HCT116 (cell line): ENCODE measurements around the gene EPHA4. TPM values are rescaled to one million over a fixed set of nuclear protein-coding genes. Genes with fewer than 3 reads are reported as not detected.

Source experiments
- ATAC-seq: fragments of 200-7000 bp; cut with Tn5 transposase; 2 replicates; pipeline ENCODE4 v1.9.1; 2020; ENCODE audit warnings: mild to moderate bottlenecking, moderate library complexity
- BruUV-seq: library from RNA; stranded (reverse); fragments of 400-500 nt; replicated peaks from 2 replicates; lab custom pipeline; 2021; lab: Mats Ljungman, UMichigan
- CTCF ChIA-PET: fragments of 300-600 bp; sonication (Branson Sonifier 250); formaldehyde crosslinking; loops from one replicate; lab custom pipeline; 2021; ENCODE audit warnings: antibody characterized with exemption; lab: Charles Lee
- POLR2A ChIA-PET: fragments of 300-600, 350-600 bp; sonication (Branson Sonifier 250); formaldehyde crosslinking; loops from one replicate; lab custom pipeline; 2021; ENCODE audit warnings: antibody characterized with exemption; lab: Charles Lee
- RAD21 ChIA-PET, 2 experiments: fragments of 300-600 bp; sonication (Branson Sonifier 250); formaldehyde crosslinking; loops; one replicate each; lab custom pipeline; 2023; ENCODE audit warnings: low total read pairs in 2 of 2; ENCODE audit not compliant: uncharacterized antibody in 2 of 2, unreplicated experiment in 2 of 2, low non-redundant PET in 1 of 2; lab: Charles Lee
- DNase-seq: peaks from one replicate; pipeline ENCODE4 v3.0.0-alpha.2; 2010; ENCODE audit warnings: low read depth, low spot score
- H2AFZ ChIP-seq: fragments of 200-600 bp; shearing (Covaris generic), sonication (generic); 2 replicates; pipeline ENCODE4 v1.6.1; 2017; ENCODE audit warnings: low read depth, mixed run types, mixed read lengths, antibody characterized with exemption, low read length; ENCODE audit not compliant: poor library complexity, severe bottlenecking
- H3K27ac ChIP-seq: 2 replicates; pipeline ENCODE4 v1.5.1; 2012; ENCODE audit warnings: low read depth, low read length
- H3K27me3 ChIP-seq: fragments of 200-600 bp; sonication (generic); 2 replicates; pipeline ENCODE4 v1.6.1; 2016; ENCODE audit warnings: mixed run types, low read length, mixed read lengths; ENCODE audit not compliant: insufficient read depth
- H3K36me3 ChIP-seq, 2 experiments: fragments of 200-500 bp in 1 of 2; fragments of 200-600 bp in 1 of 2; sonication (Bioruptor generic) in 1 of 2; sonication (generic) in 1 of 2; 2 replicates each; pipeline versions ENCODE4 v1.5.1 to v1.6.1; 2014 to 2016; ENCODE audit warnings: low read length in 2 of 2, inconsistent platforms in 1 of 2, mixed read lengths in 1 of 2, mixed run types in 1 of 2; ENCODE audit not compliant: insufficient read depth in 2 of 2, control insufficient read depth in 1 of 2
- H3K4me1 ChIP-seq, 2 experiments: fragments of 200-600 bp in 1 of 2; sonication (generic) in 1 of 2; 2 replicates each; pipeline versions ENCODE4 v1.5.1 to v1.6.1; 2012 to 2017; ENCODE audit warnings: low read length in 2 of 2, inconsistent platforms in 1 of 2, mild to moderate bottlenecking in 1 of 2, mixed read lengths in 1 of 2, mixed run types in 1 of 2, moderate library complexity in 1 of 2; ENCODE audit not compliant: insufficient read depth in 2 of 2, control insufficient read depth in 1 of 2
- H3K4me2 ChIP-seq: fragments of 200-600 bp; sonication (generic); 2 replicates; pipeline ENCODE4 v1.6.1; 2017; ENCODE audit warnings: mixed run types, low read length, mixed read lengths
- H3K4me3 ChIP-seq, 2 experiments: fragments of 200-600 bp in 1 of 2; sonication (generic) in 1 of 2; replicated peaks in 1 of 2; 2 replicates each; pipeline ENCODE4 v1.5.1; 2011 to 2016; ENCODE audit warnings: low read length in 2 of 2, control low read depth in 1 of 2, low read depth in 1 of 2, mild to moderate bottlenecking in 1 of 2, mixed read lengths in 1 of 2, mixed run types in 1 of 2
- H3K79me2 ChIP-seq: fragments of 200-600 bp; sonication (generic); 2 replicates; pipeline ENCODE4 v1.6.1; 2017; ENCODE audit warnings: mild to moderate bottlenecking, mixed run types, low read length, moderate library complexity, mixed read lengths; ENCODE audit not compliant: insufficient read depth
- H3K9ac ChIP-seq: fragments of 200-600 bp; sonication (generic); 2 replicates; pipeline ENCODE4 v1.6.1; 2016; ENCODE audit warnings: low read length, mixed read lengths
- H3K9me2 ChIP-seq: fragments of 200-600 bp; sonication (generic), shearing (Covaris generic); 2 replicates; pipeline ENCODE4 v1.6.1; 2017; ENCODE audit warnings: mixed run types, mild to moderate bottlenecking, moderate library complexity; ENCODE audit not compliant: insufficient read depth
- H3K9me3 ChIP-seq, 2 experiments: fragments of 200-500 bp in 1 of 2; fragments of 200-600 bp in 1 of 2; sonication (Bioruptor generic) in 1 of 2; sonication (generic) in 1 of 2; 2 replicates each; pipeline ENCODE4 v1.6.1; 2014 to 2017; ENCODE audit warnings: low read length in 2 of 2, mixed read lengths in 2 of 2, inconsistent platforms in 1 of 2, low read depth in 1 of 2, mild to moderate bottlenecking in 1 of 2, mixed run types in 1 of 2, moderate library complexity in 1 of 2; ENCODE audit not compliant: control insufficient read depth in 1 of 2, insufficient read depth in 1 of 2
- H4K20me1 ChIP-seq: fragments of 200-600 bp; sonication (generic), shearing (Covaris generic); 2 replicates; pipeline ENCODE4 v1.6.1; 2017; ENCODE audit warnings: mixed run types, mild to moderate bottlenecking, moderate library complexity; ENCODE audit not compliant: insufficient read depth
- ATF3 ChIP-seq: IDR thresholded peaks from 2 replicates; pipeline ENCODE4 v1.6.1; 2012
- CBX3 ChIP-seq: IDR thresholded peaks from 2 replicates; pipeline ENCODE4 v1.6.1; 2012; ENCODE audit warnings: low read depth
- EGR1 ChIP-seq: IDR thresholded peaks from 2 replicates; pipeline ENCODE4 v1.6.1; 2012; ENCODE audit warnings: low read depth
- EZH2 ChIP-seq: fragments of 200-600 bp; sonication (generic); IDR thresholded peaks from 2 replicates; pipeline ENCODE4 v1.6.1; 2017; ENCODE audit warnings: antibody characterized with exemption, mixed run types
- EZH2phosphoT487 ChIP-seq: fragments of 200-600 bp; IDR thresholded peaks from 2 replicates; pipeline ENCODE4 v1.6.1; 2018; ENCODE audit warnings: antibody characterized with exemption, borderline replicate concordance
- FOSL1 ChIP-seq: IDR thresholded peaks from 2 replicates; pipeline ENCODE4 v1.6.1; 2012; ENCODE audit warnings: low read depth
- JUND ChIP-seq: IDR thresholded peaks from 2 replicates; pipeline ENCODE4 v1.6.1; 2012
- RAD21 ChIP-seq: IDR thresholded peaks from 2 replicates; pipeline ENCODE4 v1.6.1; 2012; ENCODE audit warnings: low read depth, mild to moderate bottlenecking
- REST ChIP-seq: IDR thresholded peaks from 2 replicates; pipeline ENCODE4 v1.6.1; 2012; ENCODE audit warnings: low read depth
- SRF ChIP-seq: IDR thresholded peaks from 2 replicates; pipeline ENCODE4 v1.6.1; 2012; ENCODE audit warnings: low read depth
- YY1 ChIP-seq: IDR thresholded peaks from 2 replicates; pipeline ENCODE4 v1.6.1; 2011; ENCODE audit warnings: low read length, low read depth, moderate library complexity, mild to moderate bottlenecking; ENCODE audit not compliant: insufficient replicate concordance; ENCODE audit errors: extremely low read depth
- ZFX ChIP-seq: fragments of 450-650 bp; IDR thresholded peaks from 2 replicates; pipeline ENCODE4 v1.6.1; 2017
- ZNF274 ChIP-seq: fragments of 200-500 bp; sonication (Bioruptor generic); IDR thresholded peaks from 2 replicates; pipeline ENCODE4 v1.6.1; 2014; ENCODE audit warnings: mild to moderate bottlenecking, low read depth, low read length, inconsistent platforms
- intact Hi-C: fragments of 100-400 bp; cut with micrococcal nuclease; formaldehyde crosslinking; loops from 2 replicates; pipeline ENCODE4 v1.10.0; 2022
- total RNA-seq: library from RNA; stranded (reverse); gene quantifications from one replicate; pipeline ENCODE4 v1.2.1, GENCODE V29; 2021; ENCODE audit not compliant: unreplicated experiment

EPHA4 gene
- total RNA-seq, 1 experiment from 2014 or later, result 3.5 TPM

- DNase-seq (no peak), ATAC-seq (no peak)
- Histone ChIP-seq H3K79me2 (no peaks in the 10 kb centered on the region), H3K4me2 (no peak overlapping the region), H3K9me2 (no peaks in the 10 kb centered on the region), H3K27ac (no peak overlapping the region), H4K20me1 (no peaks in the 10 kb centered on the region), H3K36me3 (no peaks in the 10 kb centered on the region), H3K27me3 (no peaks in the 10 kb centered on the region; the same call in 1 of the 2 replicates), H3K4me3 (no peak overlapping the region), H3K9me3 (no peaks in the 10 kb centered on the region), H3K9ac (no peak overlapping the region), H3K4me1 (peaks cover 0 to 6% of the 10 kb centered on the region in 2 experiments; a peak in 2 of 4 replicates), H2AFZ (no peak overlapping the region)
- intact Hi-C loops, result no loop called here
- ChIA-PET CTCF (no interaction called here), RAD21 (no interaction called here), POLR2A (no interaction called here)
- no TSS peak for BruUV-seq
- TF ChIP-seq YY1, result no peak
- TF ChIP-seq ZNF274, result no peak
- no peak for TF ChIP-seq REST
- TF ChIP-seq EZH2, result no peak
- no peak for TF ChIP-seq EZH2phosphoT487
- TF ChIP-seq SRF, result no peak
- TF ChIP-seq CBX3, result no peak
- TF ChIP-seq EGR1, result no peak
- no peak for TF ChIP-seq JUND
- TF ChIP-seq RAD21, result no peak
- TF ChIP-seq FOSL1, result no peak
- TF ChIP-seq ZFX, result no peak
- no peak for TF ChIP-seq ATF3
Observed at GRCh38 chr2:221567231-221567760, 4.8 kb downstream of the EPHA4 start.
